Esophagus muscularis mucosa (tissue), 4 donors: ENCODE measurements around the gene FAN1. TPM values are rescaled to one million over a fixed set of nuclear protein-coding genes. Genes with fewer than 3 reads are reported as not detected.

ENCODE experiments used
- DNase-seq: peaks from one replicate; pipeline ENCODE4 v3.0.0-alpha.2; 2017; ENCODE audit errors: extremely low spot score
- H3K27ac ChIP-seq, 4 donors: fragments of 200-600 bp; sonication (generic); replicated peaks in 1 of 4; 1 replicate in 3 of 4; 2 replicates in 1 of 4; pipeline ENCODE4 v1.5.1; 2016 to 2019; ENCODE audit warnings: mild to moderate bottlenecking in 1 of 4
- H3K27me3 ChIP-seq, 4 donors: fragments of 200-600 bp; sonication (generic); one replicate each; pipeline versions ENCODE4 v1.5.1 to v1.6.0; 2016 to 2019
- H3K36me3 ChIP-seq, 4 donors: fragments of 200-600 bp; sonication (generic); one replicate each; pipeline ENCODE4 v1.5.1; 2016 to 2019
- H3K4me1 ChIP-seq, 4 donors: fragments of 200-600 bp; sonication (generic); one replicate each; pipeline ENCODE4 v1.5.1; 2016 to 2019
- H3K4me3 ChIP-seq, 4 donors: fragments of 200-600 bp; sonication (generic); 1 replicate in 2 of 4; 2 replicates in 2 of 4; pipeline ENCODE4 v1.5.1; 2016 to 2019; ENCODE audit warnings: mild to moderate bottlenecking in 4 of 4, moderate library complexity in 1 of 4
- H3K9me3 ChIP-seq, 4 donors: fragments of 200-600 bp; sonication (generic); 1 replicate in 3 of 4; 2 replicates in 1 of 4; pipeline ENCODE4 v1.5.1; 2016 to 2019
- CTCF ChIP-seq, 3 experiments: fragments of 200-600 bp in 2 of 3; fragments of 450-650 bp in 1 of 3; sonication (generic) in 2 of 3; IDR thresholded peaks; one replicate each; pipeline ENCODE4 v1.5.1; 2017 to 2019; ENCODE audit warnings: antibody characterized with exemption in 3 of 3, mild to moderate bottlenecking in 2 of 3, moderate library complexity in 1 of 3
- EP300 ChIP-seq: sonication (generic); formaldehyde crosslinking; IDR thresholded peaks from one replicate; pipeline ENCODE4 v1.6.1; 2017; ENCODE audit warnings: antibody characterized with exemption
- POLR2A ChIP-seq: fragments of 450-650 bp; IDR thresholded peaks from one replicate; pipeline ENCODE4 v1.6.1; 2017; ENCODE audit warnings: antibody characterized with exemption, moderate library complexity, mild to moderate bottlenecking, low read depth
- POLR2AphosphoS5 ChIP-seq, 2 donors: sonication (generic); formaldehyde crosslinking; IDR thresholded peaks; one replicate each; pipeline ENCODE4 v1.6.1; 2017; ENCODE audit warnings: antibody characterized with exemption in 2 of 2
- WGBS: methylation state at CpG from one replicate; pipeline ENCODE4 v1.1.5; 2018; 5-methylcytosine and 5-hydroxymethylcytosine counted together
- intact Hi-C: fragments of 100-400 bp; cut with DNase I; formaldehyde crosslinking; loops from one replicate; pipeline ENCODE4 v1.15.1; 2023
- total RNA-seq, 4 donors: library from RNA; depleted of rRNA; stranded (reverse); fragments of >200 nt; gene quantifications; one replicate each; pipeline versions ENCODE4 v1.1.0 to v1.2.1, GENCODE V29; 2016

FAN1 gene
- total RNA-seq, 4 donors from 2014 or later = 13.6 to 18.7 (median 17.4) TPM

- no peak for TF ChIP-seq POLR2AphosphoS5 (IDR thresholded peaks at IDR 0.05)
- TF ChIP-seq EP300 = no peak
- TF ChIP-seq CTCF (IDR thresholded peaks at IDR 0.05) = no peak
- TF ChIP-seq POLR2A = no peak
- Histone ChIP-seq H3K9me3 (no peaks in the 10 kb centered on the region), H3K27me3 (no peaks in the 10 kb centered on the region), H3K4me3 (no peak overlapping the region), H3K36me3 (peaks cover 60 to 99% (median 84%) of the 10 kb centered on the region in 4 donors), H3K27ac (no peak overlapping the region), H3K4me1 (peaks cover 0 to 8% (median 6%) of the 10 kb centered on the region in 4 donors)
- no peak for DNase-seq
- intact Hi-C loops = no loop called here
- 93% methylated on average over 1 of the region's 1 CpG for WGBS
Observed at GRCh38 chr15:30954674-30955073, 51.0 kb downstream of the FAN1 start.

DNA sequence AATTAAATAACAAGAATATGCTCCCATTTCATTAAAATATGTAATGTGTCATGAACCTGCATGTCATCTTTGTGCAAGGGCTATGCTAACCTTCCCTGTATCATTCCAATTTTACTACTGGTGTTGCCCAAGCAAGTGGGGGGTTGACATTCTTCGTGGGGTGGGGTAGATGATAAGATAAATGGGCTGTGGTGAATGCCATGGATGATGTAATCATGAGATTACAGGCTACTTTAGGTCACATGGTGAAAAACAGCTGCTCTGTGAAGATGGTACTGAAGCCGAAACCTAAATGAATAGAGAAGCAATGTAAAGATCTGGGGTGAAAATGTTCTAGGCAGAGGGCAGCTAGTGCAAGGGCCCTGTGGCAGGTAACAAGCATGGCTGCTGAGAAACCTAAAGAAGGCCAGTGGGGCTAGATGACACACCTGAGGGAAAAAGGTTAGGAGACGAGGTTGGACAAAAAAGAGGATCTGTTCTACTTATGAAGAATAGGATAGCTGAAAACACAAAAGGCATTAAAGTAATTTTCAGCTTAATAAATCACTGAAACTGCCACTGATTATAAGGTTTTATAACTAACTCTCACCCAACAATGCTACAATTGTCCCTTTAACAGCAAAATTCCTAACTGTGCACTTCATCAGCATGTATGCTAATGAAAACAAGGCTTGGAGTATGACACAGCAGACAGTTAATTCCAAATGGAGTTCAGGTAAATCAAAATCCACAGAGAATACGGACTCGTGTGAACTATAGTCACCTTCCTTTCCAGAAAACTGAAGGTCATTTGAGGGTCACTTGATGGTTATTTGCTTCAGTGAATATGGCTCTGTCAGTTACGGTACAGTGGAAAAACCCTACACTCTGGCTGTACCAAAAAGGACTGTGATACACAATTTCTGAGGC, 52.8 kb downstream of the FAN1 start:
- TF ChIP-seq POLR2AphosphoS5 (IDR thresholded peaks at IDR 0.05) = no peak
- TF ChIP-seq POLR2A = no peak
- TF ChIP-seq CTCF (IDR thresholded peaks at IDR 0.05) = no peak
- no peak for TF ChIP-seq EP300
- 86% methylated on average over 6 of the region's 6 CpGs for WGBS
- Histone ChIP-seq H3K27ac (no peak overlapping the region), H3K9me3 (no peaks in the 10 kb centered on the region), H3K36me3 (peaks cover 51 to 94% (median 82%) of the 10 kb centered on the region in 4 donors), H3K4me1 (peaks cover 0 to 8% (median 6%) of the 10 kb centered on the region in 4 donors), H3K27me3 (no peaks in the 10 kb centered on the region), H3K4me3 (no peak overlapping the region)
- intact Hi-C loops = no loop called here
- DNase-seq = no peak

- Histone ChIP-seq H3K27me3 (no peaks in the 10 kb centered on the region), H3K4me1 (peaks cover 0 to 16% (median 6%) of the 10 kb centered on the region in 4 donors), H3K36me3 (peaks cover 34 to 92% (median 77%) of the 10 kb centered on the region in 4 donors), H3K4me3 (no peak overlapping the region), H3K9me3 (no peaks in the 10 kb centered on the region), H3K27ac (no peak overlapping the region)
- 88% methylated on average over 5 of the region's 5 CpGs for WGBS
- intact Hi-C loops = no loop called here
- TF ChIP-seq EP300 (no peak), CTCF (IDR thresholded peaks at IDR 0.05) (no peak), POLR2A (no peak), POLR2AphosphoS5 (IDR thresholded peaks at IDR 0.05) (no peak)
- no peak for DNase-seq
Observed at GRCh38 chr15:30958219-30958618, 54.5 kb downstream of the FAN1 start.

DNA sequence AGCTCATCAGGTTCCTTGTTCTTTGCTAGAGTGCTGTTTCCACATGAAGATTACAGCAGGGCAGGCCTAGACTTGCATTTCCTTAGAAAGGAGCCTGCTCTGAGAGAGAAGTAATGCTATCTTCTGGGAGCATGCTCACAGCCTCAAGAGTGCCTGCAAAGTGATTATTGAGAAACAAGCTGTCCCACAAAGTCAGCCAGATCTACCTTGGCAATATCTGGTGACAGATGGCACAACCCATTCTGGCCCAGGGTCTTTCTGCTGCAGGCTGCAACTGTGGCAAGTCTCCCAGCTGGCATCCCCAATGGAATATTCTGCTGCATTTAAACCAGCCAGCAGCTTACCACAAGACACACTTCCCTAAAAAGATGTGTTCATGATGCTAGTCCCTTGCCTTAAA, 58.4 kb downstream of the FAN1 start:
- peaks cover 0 to 8% (median 0%) of the 10 kb centered on the region in 4 donors for H3K4me1 ChIP-seq
- intact Hi-C loops = no loop called here

More for the DNA sequence above, 58.4 kb downstream of the FAN1 start:
- Histone ChIP-seq H3K27ac (no peak overlapping the region), H3K36me3 (peaks cover 42 to 84% (median 74%) of the 10 kb centered on the region in 4 donors), H3K4me3 (no peak overlapping the region), H3K9me3 (no peaks in the 10 kb centered on the region), H3K27me3 (no peaks in the 10 kb centered on the region)
- no peak for DNase-seq
- TF ChIP-seq POLR2AphosphoS5 (IDR thresholded peaks at IDR 0.05) (no peak), CTCF (IDR thresholded peaks at IDR 0.05) (no peak), POLR2A (no peak), EP300 (no peak)
